Vagina (tissue), 2 donors: ENCODE results near the gene DPYD.

Experiments
- POLR2A ChIP-seq, 2 donors: fragments of 450-650 bp; IDR thresholded peaks; one replicate each; pipeline ENCODE4 v1.6.1; 2017; ENCODE audit warnings: antibody characterized with exemption in 2 of 2, mild to moderate bottlenecking in 2 of 2, moderate library complexity in 2 of 2
- POLR2AphosphoS5 ChIP-seq, 2 donors: sonication (generic); formaldehyde crosslinking; IDR thresholded peaks; one replicate each; pipeline ENCODE4 v1.9.0; 2017; ENCODE audit warnings: antibody characterized with exemption in 2 of 2, mild to moderate bottlenecking in 2 of 2, low read depth in 1 of 2; ENCODE audit not compliant: insufficient read depth in 1 of 2
- TF ChIP-seq, protein P1 (sequence below), 3 experiments: fragments of 450-650 bp in 2 of 3; fragments of 200-600 bp in 1 of 3; sonication (generic) in 1 of 3; IDR thresholded peaks; one replicate each; pipeline ENCODE4 v1.5.1; 2017 to 2019; ENCODE audit warnings: antibody characterized with exemption in 3 of 3, mild to moderate bottlenecking in 2 of 3, moderate library complexity in 2 of 3

DNA sequence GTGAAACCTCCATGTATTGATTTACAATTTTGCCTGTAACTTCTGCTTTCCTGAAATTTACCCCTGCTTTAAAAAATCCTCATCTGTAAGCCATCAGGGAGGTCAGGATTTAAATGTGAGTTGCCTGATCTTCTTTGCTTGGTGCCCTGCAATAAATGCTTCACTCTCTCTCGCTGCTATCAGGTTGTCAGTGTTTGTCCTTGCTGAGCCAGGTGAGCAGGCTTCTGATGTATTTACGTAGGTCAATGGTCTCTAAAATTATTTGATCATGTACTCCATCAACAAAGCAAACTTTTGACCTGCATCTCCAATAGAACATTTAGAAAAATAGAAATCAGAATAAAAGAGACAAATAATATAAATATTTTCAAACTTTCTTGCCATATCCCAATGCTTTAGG lies 453.4 kb downstream of the DPYD start:
- TF ChIP-seq, protein P1, sequence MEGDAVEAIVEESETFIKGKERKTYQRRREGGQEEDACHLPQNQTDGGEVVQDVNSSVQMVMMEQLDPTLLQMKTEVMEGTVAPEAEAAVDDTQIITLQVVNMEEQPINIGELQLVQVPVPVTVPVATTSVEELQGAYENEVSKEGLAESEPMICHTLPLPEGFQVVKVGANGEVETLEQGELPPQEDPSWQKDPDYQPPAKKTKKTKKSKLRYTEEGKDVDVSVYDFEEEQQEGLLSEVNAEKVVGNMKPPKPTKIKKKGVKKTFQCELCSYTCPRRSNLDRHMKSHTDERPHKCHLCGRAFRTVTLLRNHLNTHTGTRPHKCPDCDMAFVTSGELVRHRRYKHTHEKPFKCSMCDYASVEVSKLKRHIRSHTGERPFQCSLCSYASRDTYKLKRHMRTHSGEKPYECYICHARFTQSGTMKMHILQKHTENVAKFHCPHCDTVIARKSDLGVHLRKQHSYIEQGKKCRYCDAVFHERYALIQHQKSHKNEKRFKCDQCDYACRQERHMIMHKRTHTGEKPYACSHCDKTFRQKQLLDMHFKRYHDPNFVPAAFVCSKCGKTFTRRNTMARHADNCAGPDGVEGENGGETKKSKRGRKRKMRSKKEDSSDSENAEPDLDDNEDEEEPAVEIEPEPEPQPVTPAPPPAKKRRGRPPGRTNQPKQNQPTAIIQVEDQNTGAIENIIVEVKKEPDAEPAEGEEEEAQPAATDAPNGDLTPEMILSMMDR (IDR thresholded peaks at IDR 0.05): no peak
- TF ChIP-seq POLR2A (IDR thresholded peaks at IDR 0.05) (no peak), POLR2AphosphoS5 (IDR thresholded peaks at IDR 0.05; ENCODE audit: insufficient read depth in 1 of 2, low read depth in 1 of 2) (no peak)
